CD4-positive, alpha-beta T cell treated with Interleukin-17A for 4 hours (primary cell): ENCODE results near the gene ALAD.
"Not testable (repeated sequence)": the region's sequence is repeated elsewhere in the genome, so short reads cannot be mapped to it uniquely, and the experiment has no call there.

ENCODE experiments used
- DNase-seq: peaks from one replicate; pipeline ENCODE4 v3.0.0-alpha.2; 2020; ENCODE audit warnings: mixed read lengths

ALAD gene

DNA sequence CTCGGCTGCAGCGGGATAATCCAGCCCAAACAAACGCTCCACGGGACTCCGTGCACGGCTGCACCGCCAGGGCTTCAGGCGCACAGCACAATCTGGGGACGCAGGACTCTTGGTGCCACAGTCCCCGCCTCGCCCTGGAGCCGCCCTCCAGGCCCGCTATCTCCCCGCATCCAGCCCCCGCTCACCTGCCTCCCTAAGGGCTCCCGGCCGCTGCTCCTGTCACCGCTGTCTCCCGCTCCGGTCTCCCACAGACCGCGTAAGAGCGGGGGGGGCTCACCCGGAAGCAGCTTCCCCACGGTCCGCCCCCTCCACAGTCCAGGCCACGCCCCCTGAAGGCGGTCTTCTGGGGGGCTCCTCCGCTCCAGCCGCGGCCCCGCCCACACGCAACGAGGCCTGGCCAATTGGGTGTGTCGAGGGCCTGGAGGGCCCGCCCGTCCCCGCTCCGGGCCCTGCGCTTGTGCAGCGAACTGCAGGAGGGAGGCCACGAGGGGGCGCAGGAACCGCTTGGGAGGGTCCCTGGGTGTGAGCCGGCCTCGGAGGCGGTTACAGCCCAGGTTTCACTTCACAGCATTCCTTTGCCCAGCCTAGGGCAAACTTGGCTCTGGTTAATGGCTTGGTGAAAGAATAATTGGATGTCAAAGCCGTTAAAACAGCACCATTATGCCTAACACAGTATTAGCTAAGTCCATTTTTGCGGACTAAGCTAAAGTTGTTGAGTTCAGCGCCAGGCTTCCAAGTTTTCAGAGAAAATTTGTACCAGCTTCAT, at the start of gene ALAD:
ALAD (minus strand) TSS at position 258 of the 766 bp plus-strand sequence. CDS start 7,725 bp downstream, outside the sequence.
- DNase-seq: peak; percentile 100

DNA sequence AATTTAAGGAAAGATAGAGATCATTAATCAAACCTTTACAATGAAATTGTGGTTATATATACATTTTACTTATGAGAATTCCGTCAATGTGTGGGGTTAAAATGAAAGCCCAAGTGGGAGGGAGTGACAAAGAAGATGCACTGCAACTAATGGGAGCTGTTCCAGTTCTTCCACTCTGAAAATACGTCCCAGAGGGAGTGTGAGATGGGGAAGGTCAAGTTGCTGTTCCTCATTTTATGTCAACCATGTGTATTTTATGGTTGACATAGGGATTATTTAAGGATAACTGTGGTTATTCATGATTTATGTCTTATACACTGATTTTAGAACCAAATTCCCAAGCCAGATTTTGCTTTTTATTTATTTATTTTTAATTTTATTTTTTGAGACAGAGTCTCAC, 48.3 kb upstream of the ALAD start:
- DNase-seq: no peak

DNA sequence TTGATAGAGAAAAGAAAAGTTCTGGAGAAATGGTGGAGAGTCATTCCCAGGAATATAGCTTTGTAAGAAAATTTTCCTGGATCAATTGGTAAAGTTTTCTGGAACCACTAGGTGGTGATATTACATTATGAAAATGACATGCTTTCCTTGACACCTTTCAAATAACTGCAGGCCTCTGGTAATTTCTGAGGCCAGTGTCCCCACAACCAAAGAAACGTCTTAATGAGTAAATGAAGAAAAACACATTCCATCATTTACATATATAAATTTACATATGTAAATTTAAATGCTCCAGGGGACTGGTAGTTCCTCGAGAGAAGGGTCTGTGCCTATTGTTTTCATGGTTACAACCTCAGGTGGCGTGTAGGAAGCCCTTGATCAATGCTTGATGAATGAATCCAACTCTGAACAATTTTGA, 45.2 kb upstream of the ALAD start:
- peak; percentile 21 for DNase-seq

DNA sequence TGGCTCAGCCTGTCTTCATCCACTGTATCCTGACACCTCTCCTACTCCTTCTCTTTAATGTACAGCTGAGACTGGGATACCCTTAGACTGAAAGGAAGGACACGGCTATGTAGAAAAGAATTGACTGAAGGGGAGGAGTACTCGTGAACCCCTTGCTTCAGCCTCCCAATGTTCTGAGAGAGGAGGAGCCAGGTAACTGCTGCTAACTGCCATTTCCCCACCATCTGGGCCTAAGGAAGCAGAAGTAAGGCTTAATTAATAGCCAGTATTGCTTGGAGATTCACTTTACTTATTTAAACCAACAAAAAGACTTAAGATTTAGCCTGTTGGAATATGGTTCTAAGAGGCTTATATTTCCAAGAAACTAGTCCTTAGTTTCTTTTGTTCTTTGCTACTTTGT, 43.7 kb upstream of the ALAD start:
- DNase-seq: no peak

DNA sequence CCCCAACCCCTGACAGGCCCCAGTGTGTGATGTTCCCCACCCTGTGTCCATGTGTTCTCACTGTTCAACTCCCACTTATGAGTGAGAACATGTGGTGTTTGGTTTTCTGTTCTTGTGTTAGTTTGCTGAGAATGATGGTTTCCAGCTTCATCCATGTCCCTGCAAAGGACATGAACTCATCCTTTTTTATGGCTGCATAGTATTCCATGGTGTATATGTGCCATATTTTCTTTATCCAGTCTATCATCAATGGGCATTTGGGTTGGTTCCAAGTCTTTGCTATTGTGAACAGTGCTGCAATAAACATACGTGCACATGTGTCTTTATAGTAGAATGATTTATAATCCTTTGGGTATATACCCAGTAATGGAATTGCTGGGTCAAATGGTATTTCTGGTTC, 36.6 kb upstream of the ALAD start:
- not testable (repeated sequence) for DNase-seq

DNA sequence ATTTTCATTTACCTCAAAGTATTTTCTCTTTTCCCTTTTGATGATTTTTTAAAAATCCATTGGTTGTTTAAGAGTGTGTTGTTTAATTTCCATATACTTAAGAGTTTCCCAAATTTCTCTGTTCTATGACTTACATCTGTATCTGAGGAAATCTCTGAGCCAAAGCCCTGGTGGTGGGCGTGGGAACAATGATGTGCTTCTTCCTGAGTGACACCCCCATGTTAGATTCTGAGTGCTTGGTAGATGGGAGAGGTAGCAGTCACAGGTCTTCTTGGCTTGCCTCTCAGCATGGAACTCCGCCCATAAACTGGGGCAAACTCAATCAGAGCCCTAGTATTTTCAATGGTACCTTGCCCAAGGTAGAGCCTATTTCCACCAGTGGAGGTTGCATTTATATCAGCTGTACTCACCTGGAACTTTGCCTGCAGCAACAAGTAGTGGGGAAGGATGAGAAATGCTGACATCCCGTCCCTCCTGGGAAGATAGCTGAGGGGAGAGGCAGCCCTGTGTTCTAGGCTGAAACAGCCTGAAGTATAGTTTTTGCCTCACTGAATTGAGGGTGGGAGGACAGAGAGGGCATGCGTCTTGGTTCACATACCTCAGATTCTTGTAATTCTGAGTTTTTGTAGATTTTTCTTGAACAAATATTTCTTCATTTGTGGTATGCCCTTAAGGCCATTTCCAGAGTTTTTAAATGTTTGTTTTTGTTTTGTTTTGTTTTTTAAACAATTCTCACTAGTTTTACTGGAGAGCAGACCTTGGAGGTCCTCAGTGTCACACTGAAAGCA, 35.8 kb upstream of the ALAD start:
- no peak for DNase-seq

DNA sequence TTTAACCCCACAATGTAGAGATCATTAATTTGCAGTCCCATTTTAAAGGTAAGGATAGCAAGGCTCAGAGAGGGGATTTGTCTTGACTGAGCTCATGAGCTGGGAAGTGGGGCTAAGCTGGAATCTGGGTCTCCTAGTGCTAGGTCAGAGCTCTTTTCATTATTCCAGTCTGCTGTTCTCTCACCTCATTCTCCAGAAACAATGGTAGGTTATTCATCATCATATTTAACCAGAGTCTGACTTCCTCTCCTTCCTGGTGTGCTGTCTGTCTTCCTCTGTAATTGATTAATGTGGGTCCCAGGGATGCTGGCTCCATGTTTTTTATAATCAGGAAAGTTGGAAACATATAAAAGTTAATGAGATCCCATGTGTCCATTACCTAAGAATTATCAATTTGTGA, 30.1 kb upstream of the ALAD start:
- DNase-seq: no peak

DNA sequence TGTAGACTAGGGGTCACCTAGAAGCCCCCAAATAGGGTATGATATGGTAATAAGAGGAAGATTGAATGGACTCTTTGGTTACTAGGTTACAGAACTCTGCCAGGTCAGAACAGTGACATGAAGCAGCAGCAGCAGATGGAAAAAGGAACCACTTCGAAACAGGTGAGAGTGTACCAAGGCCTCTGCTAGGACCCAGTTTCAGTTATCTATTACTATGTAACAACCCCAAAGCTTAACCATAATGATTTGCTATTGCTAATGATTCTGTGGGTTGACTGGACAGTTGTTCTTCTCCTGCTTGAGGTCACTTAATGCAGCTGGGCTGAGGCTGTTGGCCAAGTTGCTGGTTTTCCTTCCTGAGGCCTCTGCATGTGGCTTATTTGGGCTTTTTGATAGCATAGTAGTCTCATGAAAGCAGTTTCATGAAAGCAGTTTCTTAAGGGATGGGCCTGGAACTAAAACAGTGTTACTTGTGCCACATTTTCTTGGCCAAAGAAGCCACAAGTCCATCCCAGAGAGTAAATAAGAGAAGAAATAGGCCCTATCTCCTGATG, 27.1 kb upstream of the ALAD start:
- no peak for DNase-seq

DNA sequence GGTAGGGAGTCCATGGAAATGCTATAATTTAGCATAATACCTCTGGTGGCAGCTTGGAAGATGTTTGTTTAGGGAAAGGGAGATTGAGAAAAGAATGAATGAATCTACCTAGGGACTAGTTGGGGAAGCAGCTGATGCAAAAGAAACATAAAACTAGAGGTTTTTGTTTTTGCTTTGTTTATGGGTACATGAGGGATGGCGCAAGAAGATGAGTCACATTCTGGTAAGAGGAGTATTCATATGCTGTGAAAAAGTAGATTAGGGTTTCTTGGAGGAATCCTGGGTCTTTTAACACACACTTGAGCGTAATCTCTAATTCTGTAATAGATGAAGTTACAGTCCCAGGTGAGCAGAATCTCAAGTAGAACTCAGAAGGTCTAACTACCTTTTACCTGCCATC, 26.5 kb upstream of the ALAD start:
- DNase-seq: no peak

DNA sequence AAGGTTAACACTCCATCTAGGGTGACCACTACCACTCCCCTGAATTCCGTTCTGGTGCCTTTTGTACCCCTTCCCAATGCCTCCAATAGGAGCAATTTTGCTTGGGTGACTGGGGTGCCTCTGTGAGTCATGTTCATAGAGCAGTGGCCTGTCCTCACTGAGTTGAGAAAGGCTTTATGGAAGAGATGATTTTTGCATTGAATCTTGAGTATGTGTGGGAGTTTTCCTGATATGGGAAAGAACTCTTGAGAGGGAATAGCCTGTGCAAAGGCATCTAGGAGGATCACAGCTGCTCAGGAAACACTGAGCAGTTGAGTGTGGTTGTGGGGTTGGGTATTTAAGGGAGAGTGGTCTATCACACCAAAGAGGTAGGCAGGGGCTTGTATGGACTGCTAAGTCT, 25.6 kb upstream of the ALAD start:
- DNase-seq: no peak

DNA sequence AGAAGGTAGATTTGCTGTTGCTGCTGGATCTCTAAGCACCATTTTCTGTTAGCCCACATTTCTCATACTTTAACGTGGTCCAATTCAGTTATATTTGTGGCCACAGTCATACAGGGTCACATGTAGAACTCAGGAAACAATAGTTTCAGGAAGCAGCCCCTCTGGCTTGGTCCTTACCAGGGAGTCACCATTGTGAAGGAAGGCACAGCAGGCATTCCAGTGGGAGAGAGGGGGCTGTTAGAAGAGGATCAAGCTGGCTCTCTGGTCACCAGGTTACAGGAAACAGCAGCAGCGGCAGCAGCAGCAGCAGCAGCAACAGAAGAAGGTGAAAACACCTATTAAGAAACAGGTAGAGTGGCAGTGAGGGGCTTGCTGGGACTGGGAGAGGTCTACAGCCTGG, 24.0 kb upstream of the ALAD start:
- no peak for DNase-seq

DNA sequence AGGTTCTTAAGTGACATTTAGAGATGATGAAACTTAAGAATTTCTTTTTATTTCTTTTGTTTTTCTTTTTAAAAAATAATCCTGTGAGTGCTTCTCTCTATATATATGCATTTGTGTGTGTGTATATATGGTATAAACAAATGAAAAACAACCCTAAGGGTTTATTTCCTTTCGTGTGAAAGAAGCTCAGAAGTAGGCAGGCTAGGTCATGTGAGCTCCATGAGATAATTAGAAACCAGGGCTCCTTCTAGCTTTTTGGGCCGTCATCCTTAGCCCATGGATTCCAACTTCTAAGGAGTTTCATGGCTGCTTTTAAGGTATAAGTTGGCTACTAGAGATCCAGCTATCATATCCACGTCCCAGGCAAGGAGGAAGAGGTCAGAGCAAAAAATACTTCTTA, 20.6 kb upstream of the ALAD start:
- no peak for DNase-seq

DNA sequence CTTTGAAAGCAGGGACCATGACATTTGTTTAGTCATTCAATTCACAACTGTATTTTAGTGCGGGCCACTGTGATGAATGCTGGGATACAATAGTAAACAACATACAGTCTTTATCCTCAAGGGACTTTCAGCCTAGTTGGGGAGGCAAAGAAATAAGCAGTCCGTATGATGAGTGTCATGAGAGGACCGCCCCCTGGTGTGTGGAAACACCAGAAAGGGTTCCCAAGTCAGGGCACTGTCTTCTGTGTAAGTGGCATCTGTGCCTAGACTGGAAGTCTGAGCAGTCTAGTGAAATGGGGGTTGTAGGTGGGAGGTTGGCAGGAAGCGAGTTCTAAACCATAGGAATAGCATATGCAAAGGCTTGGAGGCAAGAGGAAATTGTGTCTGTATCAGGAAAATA, 16.3 kb upstream of the ALAD start:
- peak; percentile 28 for DNase-seq

DNA sequence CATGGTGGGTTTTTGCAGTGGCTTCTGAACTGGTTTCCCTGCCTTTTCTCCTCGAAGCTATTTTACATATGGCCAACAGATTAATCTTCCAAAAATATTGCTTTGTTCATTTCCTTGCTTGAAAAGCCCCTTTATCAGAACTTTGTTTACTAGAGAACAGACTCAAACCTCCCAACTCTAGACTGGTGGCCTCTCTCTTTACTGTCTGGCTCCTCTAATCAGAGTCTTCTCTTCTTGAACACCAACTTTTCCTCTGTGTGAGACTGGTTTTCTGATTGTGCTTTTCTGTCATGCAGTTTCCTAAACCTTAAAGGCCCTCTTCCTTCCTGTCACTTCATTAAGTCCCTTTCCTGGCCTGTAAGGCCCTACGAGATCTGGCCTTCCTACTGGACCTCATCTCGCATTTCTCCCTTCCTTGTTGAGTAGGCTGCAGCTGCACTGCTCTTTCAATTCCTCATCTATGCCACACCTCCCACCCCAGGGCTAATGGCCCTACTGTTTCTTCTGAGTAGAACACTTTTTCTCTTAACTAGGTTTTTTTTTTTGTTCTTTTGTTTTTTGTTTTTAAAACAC, 15.2 kb upstream of the ALAD start:
- DNase-seq: no peak

DNA sequence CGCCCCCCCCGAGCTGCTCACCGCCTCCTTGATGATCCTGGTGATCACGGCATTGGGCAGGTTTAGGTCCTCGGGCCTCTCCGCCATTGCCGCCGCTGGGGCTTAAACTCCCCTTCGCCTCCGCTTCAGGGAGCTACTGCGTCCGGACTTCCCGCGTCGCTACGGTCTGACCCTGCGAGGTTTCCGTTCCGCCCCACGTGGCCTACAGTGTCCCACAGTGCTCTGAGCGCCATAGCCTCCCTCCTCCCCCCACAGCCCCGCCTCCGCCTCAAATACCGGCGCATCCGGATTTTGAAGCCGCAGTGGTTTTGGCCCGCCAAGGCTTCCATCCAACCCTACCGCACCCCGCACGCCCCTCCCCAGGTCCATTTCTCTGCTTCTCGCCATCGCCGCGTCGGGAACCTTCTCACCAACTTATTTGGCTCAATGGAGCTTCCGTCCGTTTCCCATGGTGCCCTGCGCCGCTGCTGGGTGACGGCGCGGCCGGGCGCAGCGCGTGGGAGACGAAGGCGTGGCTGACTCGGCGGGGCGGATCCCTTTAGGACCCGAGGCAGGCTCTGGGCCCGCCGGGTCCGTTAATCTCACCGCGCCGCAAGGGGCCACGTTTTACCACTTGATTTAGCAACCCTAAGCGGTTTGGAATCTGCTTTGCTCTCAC, 9.3 kb upstream of the ALAD start, which contains the start of the genes C9orf43 and POLE3:
C9orf43 (plus strand) TSS at position 541 of the 658 bp plus-strand sequence. CDS start 2,747 bp downstream, outside the sequence.
POLE3 (minus strand) TSS at position 469 of the 658 bp plus-strand sequence; CDS start at position 87, 382 bp downstream.
- peak; percentile 95 for DNase-seq

DNA sequence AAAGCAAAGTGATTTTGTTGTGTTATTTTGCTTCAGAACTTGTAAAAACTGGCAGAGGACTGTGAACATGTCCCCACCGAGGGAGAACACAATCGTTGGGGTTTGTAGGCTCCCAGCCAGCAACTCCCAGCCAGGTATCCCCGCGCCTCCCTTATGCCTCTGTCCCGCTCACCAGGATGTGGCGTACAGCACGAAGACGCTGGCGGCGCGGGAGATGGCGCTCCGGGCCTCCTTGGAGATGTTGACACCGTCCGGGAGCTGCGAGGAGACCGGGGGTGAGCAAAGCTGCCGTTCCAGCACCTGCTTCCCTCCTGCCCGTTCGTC, 8.8 kb upstream of the ALAD start:
- DNase-seq: no peak

DNA sequence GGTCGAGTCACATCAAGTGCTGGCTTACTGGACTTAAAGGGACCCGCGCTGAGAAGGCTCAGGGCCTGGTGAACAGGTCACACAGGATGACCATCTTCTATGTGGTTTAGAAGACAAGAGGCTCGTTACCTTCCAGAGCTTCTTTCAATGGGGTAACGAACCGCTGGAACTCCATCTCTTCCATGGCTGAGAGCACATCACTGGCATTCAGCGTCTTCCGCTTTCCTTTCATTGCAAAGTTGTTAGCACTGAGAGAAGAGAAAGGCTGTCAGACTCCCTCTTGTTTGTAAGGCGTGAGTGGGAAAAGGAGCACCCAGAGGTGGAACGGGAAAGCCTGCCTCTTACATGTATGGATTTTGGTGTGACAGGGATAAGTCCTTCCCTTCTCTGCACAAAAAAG, 8.4 kb upstream of the ALAD start:
- no peak for DNase-seq

DNA sequence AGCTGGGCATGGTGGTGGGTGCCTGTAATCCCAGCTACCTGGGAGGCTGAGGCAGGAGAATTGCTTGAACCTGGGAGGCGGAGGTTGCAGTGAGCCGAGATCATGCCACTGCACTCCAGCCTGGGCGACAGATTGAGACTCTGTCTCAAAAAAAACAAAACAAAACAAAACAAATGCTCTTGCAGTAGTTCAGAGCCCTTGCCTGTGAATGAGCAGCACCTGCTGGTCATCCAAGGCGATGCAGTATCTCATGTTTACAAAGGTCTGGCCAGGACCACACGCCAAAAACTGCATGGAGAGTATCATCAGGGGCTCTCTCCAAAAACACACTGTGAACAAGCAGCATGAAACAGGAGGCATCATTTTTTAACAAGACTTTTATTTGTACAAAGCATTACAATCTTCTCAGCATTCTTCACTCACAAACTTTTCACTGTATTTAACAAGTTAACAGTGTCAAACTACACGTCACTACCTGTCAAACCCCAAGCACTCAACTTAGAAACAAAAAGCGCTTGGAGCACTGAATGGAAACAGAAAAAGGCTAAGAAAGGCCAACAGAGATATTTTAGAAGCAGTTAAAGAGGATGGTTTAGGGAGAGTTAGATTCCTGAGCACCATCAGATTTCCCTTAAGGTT, 5.9 kb upstream of the ALAD start:
- DNase-seq: peak; percentile 63

DNA sequence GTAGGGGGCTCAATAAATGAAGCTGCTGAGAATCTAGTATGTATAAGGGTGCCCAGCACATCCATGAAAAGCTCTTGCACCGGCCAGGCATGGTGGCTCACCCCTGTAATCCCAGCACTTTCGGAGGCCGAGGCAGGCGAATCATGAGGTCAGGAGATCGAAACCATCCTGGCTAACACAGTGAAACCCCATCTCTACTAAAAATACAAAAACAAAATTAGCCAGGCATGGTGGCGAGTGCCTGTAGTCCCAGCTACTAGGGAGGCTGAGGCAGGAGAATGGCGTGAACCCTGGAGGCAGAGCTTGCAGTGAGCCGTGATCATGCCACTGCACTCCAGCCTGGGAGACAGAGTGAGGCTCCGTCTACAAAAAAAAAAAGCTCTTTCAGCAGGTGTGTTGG, 5.3 kb upstream of the ALAD start:
- DNase-seq: not testable (repeated sequence)

DNA sequence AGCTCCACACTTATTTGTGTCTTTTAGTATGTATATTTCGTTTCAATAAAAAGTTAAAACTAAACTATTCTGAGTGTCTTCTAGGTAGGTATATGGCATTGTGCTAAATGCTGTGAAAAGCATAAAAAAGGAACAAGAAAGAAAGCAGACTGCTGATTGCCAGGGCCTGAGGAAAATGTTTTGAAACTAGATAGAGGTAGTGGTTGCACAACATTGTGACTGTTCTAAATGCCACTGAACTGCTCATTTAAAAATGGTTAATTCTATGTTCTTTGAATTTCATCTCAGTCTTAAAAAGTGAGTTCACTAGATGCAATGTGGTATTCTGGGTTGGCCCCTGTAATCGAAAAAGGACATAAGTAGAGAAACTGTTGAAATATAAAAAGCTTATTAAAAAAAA, 2.6 kb upstream of the ALAD start:
- DNase-seq: no peak

DNA sequence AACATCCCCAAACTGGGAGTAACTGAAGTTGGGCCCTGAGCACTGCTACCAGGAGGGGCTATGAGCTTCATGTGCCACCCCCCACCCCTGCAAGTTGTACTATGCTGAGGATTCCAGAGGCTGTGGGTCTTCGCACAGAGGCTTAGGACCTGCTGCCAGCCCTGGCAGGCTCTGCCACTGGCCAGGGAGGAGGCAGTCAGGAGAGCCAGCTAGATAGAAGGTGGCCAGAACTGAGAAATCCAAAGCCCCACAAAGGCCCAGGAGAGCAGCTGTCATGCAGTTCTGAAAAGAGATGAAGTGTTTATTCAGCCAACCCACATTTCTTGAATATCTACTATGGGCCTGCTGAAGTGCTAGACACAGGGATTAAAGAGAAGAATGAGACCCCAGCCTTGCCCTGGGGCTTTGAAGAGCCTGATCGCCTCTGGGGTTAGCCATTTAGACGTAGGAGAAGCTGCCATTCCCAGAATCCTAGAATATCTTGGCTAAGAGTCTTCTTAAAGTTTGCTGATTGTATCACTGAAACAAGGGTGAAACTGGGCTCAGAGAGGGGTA, 1.4 kb downstream of the ALAD start:
- no peak for DNase-seq

DNA sequence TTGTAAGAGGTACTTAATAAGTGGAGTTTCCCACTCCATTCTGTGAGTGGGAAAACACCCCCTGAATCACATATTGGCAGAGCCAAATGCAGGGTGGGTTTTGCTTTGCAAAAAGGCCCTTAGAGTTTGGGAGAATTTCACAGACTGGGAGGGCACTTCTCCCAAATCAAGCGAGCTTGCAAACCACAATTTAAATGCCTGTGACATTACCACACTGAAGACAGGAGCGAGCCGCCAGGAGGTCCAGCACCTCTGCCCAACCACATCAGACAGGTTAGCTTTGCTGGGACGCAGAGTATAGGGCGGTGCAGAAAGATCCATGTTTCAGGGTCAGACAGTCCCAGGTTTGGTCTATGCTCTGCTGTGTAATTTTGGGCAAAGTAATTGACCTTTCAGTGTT, 2.3 kb downstream of the ALAD start:
- no peak for DNase-seq
